DMS114 treated with DMSO at 0.1 percent for 48 hours (cell line): ENCODE measurements around the gene CERS4.
"Not testable (repeated sequence)": the region's sequence is repeated elsewhere in the genome, so short reads cannot be mapped to it uniquely, and the experiment has no call there.

Experiments
- DNase-seq: peaks from one replicate; lab custom pipeline; 2025; ENCODE audit not compliant: unreplicated experiment; lab: John Stamatoyannopoulos, UW

The CERS4 gene

GRCh38 chr19:8209462-8210378, 550 bp downstream of the CERS4 start:
- no peak for DNase-seq

GRCh38 chr19:8210421-8211101, 1.4 kb downstream of the CERS4 start:
- no peak for DNase-seq

- DNase-seq, result no peak
These were observed 3.0 kb downstream of the CERS4 start for GRCh38 chr19:8212212-8212611.

- DNase-seq, result no peak
These were observed 3.7 kb downstream of the CERS4 start for GRCh38 chr19:8212916-8213315.

GRCh38 chr19:8213827-8214672, 4.9 kb downstream of the CERS4 start:
- DNase-seq, result no peak

GRCh38 chr19:8214802-8215201, 5.6 kb downstream of the CERS4 start:
- no peak for DNase-seq

GRCh38 chr19:8215783-8216182, 6.6 kb downstream of the CERS4 start:
- DNase-seq, result no peak

- DNase-seq, result no peak
These were observed 7.2 kb downstream of the CERS4 start for GRCh38 chr19:8216357-8216756.

- not testable (repeated sequence) for DNase-seq
These were observed 9.0 kb downstream of the CERS4 start for GRCh38 chr19:8218127-8218526.

GRCh38 chr19:8220481-8220880, 11.3 kb downstream of the CERS4 start:
- DNase-seq, result no peak

- DNase-seq, result no peak
These were observed 12.0 kb downstream of the CERS4 start for GRCh38 chr19:8221161-8221560.

GRCh38 chr19:8223442-8223841, 14.3 kb downstream of the CERS4 start:
- DNase-seq, result not testable (repeated sequence)

GRCh38 chr19:8224394-8225145, 15.4 kb downstream of the CERS4 start:
- DNase-seq, result no peak

- no peak for DNase-seq
These were observed 22.0 kb downstream of the CERS4 start for GRCh38 chr19:8231073-8231604.

GRCh38 chr19:8233370-8233769, 24.2 kb downstream of the CERS4 start:
- DNase-seq, result no peak

- no peak for DNase-seq
These were observed 27.9 kb downstream of the CERS4 start for GRCh38 chr19:8237026-8237425.

GRCh38 chr19:8238251-8238650, 29.1 kb downstream of the CERS4 start:
- no peak for DNase-seq

GRCh38 chr19:8239528-8240273, 30.5 kb downstream of the CERS4 start:
- DNase-seq, result no peak
